NCI-H82 treated with DMSO at 0.1 percent for 48 hours (cell line): ENCODE measurements around the gene MIOX.

Experiments
- DNase-seq: peaks from one replicate; lab custom pipeline; 2025; ENCODE audit not compliant: unreplicated experiment; lab: John Stamatoyannopoulos, UW

MIOX gene

GRCh38 chr22:50488886-50489285, 2.2 kb downstream of the MIOX start:
- DNase-seq: no peak

GRCh38 chr22:50489363-50490243, 2.9 kb downstream of the MIOX start:
- DNase-seq: no peak

- DNase-seq: no peak
These were observed 4.1 kb downstream of the MIOX start for GRCh38 chr22:50490531-50491308.

GRCh38 chr22:50497093-50497492, 10.4 kb downstream of the MIOX start:
- no peak for DNase-seq

GRCh38 chr22:50498322-50498890, 11.7 kb downstream of the MIOX start:
- DNase-seq: peak; percentile 29

- no peak for DNase-seq
These were observed 13.8 kb downstream of the MIOX start for GRCh38 chr22:50500452-50500851.

- no peak for DNase-seq
These were observed 15.4 kb downstream of the MIOX start for GRCh38 chr22:50502096-50502495.

GRCh38 chr22:50502628-50503474, 16.2 kb downstream of the MIOX start:
- DNase-seq: no peak

GRCh38 chr22:50503475-50504145, 17.0 kb downstream of the MIOX start:
- no peak for DNase-seq

GRCh38 chr22:50504369-50505211, 17.9 kb downstream of the MIOX start:
- DNase-seq: no peak

- DNase-seq: no peak
These were observed 18.7 kb downstream of the MIOX start for GRCh38 chr22:50505276-50505775.

- DNase-seq: no peak
These were observed 19.3 kb downstream of the MIOX start for GRCh38 chr22:50505776-50506610.

GRCh38 chr22:50506611-50507420, 20.2 kb downstream of the MIOX start:
- no peak for DNase-seq

- DNase-seq: no peak
These were observed 20.8 kb downstream of the MIOX start, which contains the start of gene LMF2 for GRCh38 chr22:50507421-50507990. TSS of gene LMF2 (minus strand) at chr22:50507702. CDS start at chr22:50507675, 27 bp downstream.

GRCh38 chr22:50507991-50508884, 21.6 kb downstream of the MIOX start, which contains the start of gene NCAPH2:
TSS of gene NCAPH2 (plus strand) at chr22:50508224. CDS start at chr22:50508338, 114 bp downstream.
- peak; percentile 84 for DNase-seq

- no peak for DNase-seq
These were observed 22.2 kb downstream of the MIOX start for GRCh38 chr22:50508897-50509296.
